ENCODE measurements around the gene HDAC3. TPM values are rescaled to one million over a fixed set of nuclear protein-coding genes. Genes with fewer than 3 reads are reported as not detected.
A peak's percentile ranks its signal among the peaks of the same experiment; 100 is the strongest.

The HDAC3 gene
- total and polyA plus RNA-seq, 2 donors (not counting 1 experiment from before 2014, with no cell fraction given): 85.5 to 94.0 TPM

GRCh38 chr5:141647851-141648250 lies 11.2 kb upstream of the HDAC3 start:
- no peaks in the 10 kb centered on the region for H4K20me1 ChIP-seq (ENCODE audit: control insufficient read depth, insufficient read depth, low read length, poor library complexity, severe bottlenecking)
- H3K27me3 ChIP-seq (replicated peaks in 1 of 4; ENCODE audit: control extremely low read depth in 1 of 4, control insufficient read depth in 3 of 4, insufficient read depth in 4 of 4, low read length in 3 of 4): no peaks in the 10 kb centered on the region
- no peak overlapping the region for H3K9ac ChIP-seq (ENCODE audit: low read length)
- ChIA-PET POLR2A (no interaction called here), CTCF (interaction anchor here (1.4 to 2.7 kb wide), 3 partner anchors 9 to 11 kb away, joined by 3 to 9 read pairs (median 5); partner anchors contain the start of genes HDAC3 and RELL2)
- peaks cover 14 to 22% of the 10 kb centered on the region in 2 donors for H3K4me1 ChIP-seq (ENCODE audit: control insufficient read depth in 2 of 2, insufficient read depth in 2 of 2, low read length in 2 of 2)
- H3K79me2 ChIP-seq (ENCODE audit: control insufficient read depth, insufficient read depth, low read length): peaks cover 8% of the 10 kb centered on the region
- Mint-ChIP-seq H3K9me3 (ENCODE audit: insufficient read depth) (no peaks in the 10 kb centered on the region), H3K4me1 (peaks cover 32% of the 10 kb centered on the region), H3K27ac (peak overlapping the region; percentile 17), H3K27me3 (no peaks in the 10 kb centered on the region), H3K4me3 (no peak overlapping the region)
- H3K4me3 ChIP-seq (ENCODE audit: control extremely low read depth in 1 of 5, extremely low read depth in 1 of 5, insufficient read depth in 1 of 5, low read depth in 2 of 5, low read length in 4 of 5): no peak overlapping the region
- ATAC-seq (ENCODE audit: low read depth) (no peak), DNase-seq (no peak)
- no peaks in the 10 kb centered on the region for H3K9me3 ChIP-seq (ENCODE audit: control extremely low read depth in 1 of 3, control insufficient read depth in 2 of 3, insufficient read depth in 1 of 3, low read length in 2 of 3)
- H3K27ac ChIP-seq (ENCODE audit: low read length in 2 of 2): no peak overlapping the region
- WGBS (ENCODE audit: insufficient coverage): 100% methylated on average over 1 of the region's 3 CpGs
- intact Hi-C loops (cut with micrococcal nuclease): no loop called here
- H3K36me3 ChIP-seq (replicated peaks in 1 of 2; ENCODE audit: control extremely low read depth in 1 of 2, control insufficient read depth in 1 of 2, extremely low read depth in 1 of 2, insufficient read depth in 2 of 2, low read length in 1 of 2): peaks cover 11 to 40% of the 10 kb centered on the region in 2 experiments
- no peak overlapping the region for H3K4me2 ChIP-seq (replicated peaks; ENCODE audit: low read depth, low read length, poor library complexity, severe bottlenecking)
- TF ChIP-seq CTCF (IDR thresholded peaks at IDR 0.05): no peak
- TF ChIP-seq EZH2 (IDR thresholded peaks at IDR 0.05; ENCODE audit: borderline replicate concordance, insufficient read depth, low read depth, low read length, poor library complexity, severe bottlenecking): no peak
- no peak overlapping the region for H2AFZ ChIP-seq (ENCODE audit: insufficient read depth, low read depth, low read length, poor library complexity, severe bottlenecking)

GRCh38 chr5:141647242-141647641 lies 10.6 kb upstream of the HDAC3 start:
- Mint-ChIP-seq H3K27ac (no peak overlapping the region), H3K27me3 (no peaks in the 10 kb centered on the region), H3K9me3 (ENCODE audit: insufficient read depth) (no peaks in the 10 kb centered on the region), H3K4me3 (no peak overlapping the region), H3K4me1 (peaks cover 28% of the 10 kb centered on the region)
- ChIA-PET CTCF (interaction anchor here (0.9 to 2.7 kb wide), 5 partner anchors 8 to 314 kb away, joined by 3 to 9 read pairs (median 5); partner anchors contain the start of genes HDAC3 and RELL2), POLR2A (no interaction called here)
- Histone ChIP-seq H3K9me3 (ENCODE audit: control extremely low read depth in 1 of 3, control insufficient read depth in 2 of 3, insufficient read depth in 1 of 3, low read length in 2 of 3) (no peaks in the 10 kb centered on the region), H3K9ac (ENCODE audit: low read length) (no peak overlapping the region), H3K36me3 (replicated peaks in 1 of 2; ENCODE audit: control extremely low read depth in 1 of 2, control insufficient read depth in 1 of 2, extremely low read depth in 1 of 2, insufficient read depth in 2 of 2, low read length in 1 of 2) (peaks cover 11 to 41% of the 10 kb centered on the region in 2 experiments), H3K79me2 (ENCODE audit: control insufficient read depth, insufficient read depth, low read length) (peaks cover 8% of the 10 kb centered on the region), H3K4me3 (ENCODE audit: control extremely low read depth in 1 of 5, extremely low read depth in 1 of 5, insufficient read depth in 1 of 5, low read depth in 2 of 5, low read length in 4 of 5) (no peak overlapping the region), H3K27me3 (replicated peaks in 1 of 4; ENCODE audit: control extremely low read depth in 1 of 4, control insufficient read depth in 3 of 4, insufficient read depth in 4 of 4, low read length in 3 of 4) (no peaks in the 10 kb centered on the region), H3K4me1 (ENCODE audit: control insufficient read depth in 2 of 2, insufficient read depth in 2 of 2, low read length in 2 of 2) (peaks cover 14 to 22% of the 10 kb centered on the region in 2 donors), H2AFZ (ENCODE audit: insufficient read depth, low read depth, low read length, poor library complexity, severe bottlenecking) (no peak overlapping the region), H3K4me2 (replicated peaks; ENCODE audit: low read depth, low read length, poor library complexity, severe bottlenecking) (no peak overlapping the region), H4K20me1 (ENCODE audit: control insufficient read depth, insufficient read depth, low read length, poor library complexity, severe bottlenecking) (no peaks in the 10 kb centered on the region), H3K27ac (ENCODE audit: low read length in 2 of 2) (no peak overlapping the region)
- DNase-seq (no peak), ATAC-seq (ENCODE audit: low read depth) (no peak)
- intact Hi-C loops (cut with micrococcal nuclease): no loop called here
- TF ChIP-seq EZH2 (IDR thresholded peaks at IDR 0.05; ENCODE audit: borderline replicate concordance, insufficient read depth, low read depth, low read length, poor library complexity, severe bottlenecking) (no peak), CTCF (IDR thresholded peaks at IDR 0.05) (no peak)
- WGBS (ENCODE audit: insufficient coverage): 100% methylated on average over 1 of the region's 5 CpGs

Data from B cell (primary cell).